IMR-90 (cell line): ENCODE results near the gene TRIM46.

ENCODE experiments used
- TF ChIP-seq, protein P1 (sequence below): conservative IDR thresholded peaks from 2 replicates; pipeline ENCODE4 v1.5.1; 2012; ENCODE audit warnings: mild to moderate bottlenecking, low read depth, low read length, improper control_type of control experiment
- TF ChIP-seq, protein P2 (sequence below): fragments of 150-350 bp; IDR thresholded peaks from 2 replicates; pipeline ENCODE4 v1.6.1; 2017; ENCODE audit warnings: mild to moderate bottlenecking, antibody characterized with exemption, low read length, low read depth

DNA sequence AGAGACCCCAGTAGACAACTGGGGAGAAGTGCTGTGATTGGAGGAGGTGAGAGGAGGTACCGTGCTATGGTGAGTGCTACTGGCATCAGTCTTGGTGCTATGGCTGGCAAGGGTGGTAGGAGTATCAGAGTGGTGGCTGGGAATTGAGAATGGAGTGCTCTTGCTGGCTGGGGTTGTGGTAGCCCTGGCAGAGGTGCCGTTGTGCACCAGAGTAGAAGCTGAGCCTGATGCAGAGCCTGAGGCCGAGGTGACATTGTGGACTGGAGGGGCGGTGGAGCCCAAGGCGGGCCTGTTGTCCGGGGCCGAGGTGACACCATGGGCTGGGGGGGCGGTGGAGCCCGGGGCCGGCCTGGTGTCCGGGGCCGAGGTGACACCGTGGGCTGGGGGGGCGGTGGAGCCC lies 14.6 kb downstream of the TRIM46 start:
- TF ChIP-seq, protein P1, sequence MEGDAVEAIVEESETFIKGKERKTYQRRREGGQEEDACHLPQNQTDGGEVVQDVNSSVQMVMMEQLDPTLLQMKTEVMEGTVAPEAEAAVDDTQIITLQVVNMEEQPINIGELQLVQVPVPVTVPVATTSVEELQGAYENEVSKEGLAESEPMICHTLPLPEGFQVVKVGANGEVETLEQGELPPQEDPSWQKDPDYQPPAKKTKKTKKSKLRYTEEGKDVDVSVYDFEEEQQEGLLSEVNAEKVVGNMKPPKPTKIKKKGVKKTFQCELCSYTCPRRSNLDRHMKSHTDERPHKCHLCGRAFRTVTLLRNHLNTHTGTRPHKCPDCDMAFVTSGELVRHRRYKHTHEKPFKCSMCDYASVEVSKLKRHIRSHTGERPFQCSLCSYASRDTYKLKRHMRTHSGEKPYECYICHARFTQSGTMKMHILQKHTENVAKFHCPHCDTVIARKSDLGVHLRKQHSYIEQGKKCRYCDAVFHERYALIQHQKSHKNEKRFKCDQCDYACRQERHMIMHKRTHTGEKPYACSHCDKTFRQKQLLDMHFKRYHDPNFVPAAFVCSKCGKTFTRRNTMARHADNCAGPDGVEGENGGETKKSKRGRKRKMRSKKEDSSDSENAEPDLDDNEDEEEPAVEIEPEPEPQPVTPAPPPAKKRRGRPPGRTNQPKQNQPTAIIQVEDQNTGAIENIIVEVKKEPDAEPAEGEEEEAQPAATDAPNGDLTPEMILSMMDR, result no peak
- TF ChIP-seq, protein P2, sequence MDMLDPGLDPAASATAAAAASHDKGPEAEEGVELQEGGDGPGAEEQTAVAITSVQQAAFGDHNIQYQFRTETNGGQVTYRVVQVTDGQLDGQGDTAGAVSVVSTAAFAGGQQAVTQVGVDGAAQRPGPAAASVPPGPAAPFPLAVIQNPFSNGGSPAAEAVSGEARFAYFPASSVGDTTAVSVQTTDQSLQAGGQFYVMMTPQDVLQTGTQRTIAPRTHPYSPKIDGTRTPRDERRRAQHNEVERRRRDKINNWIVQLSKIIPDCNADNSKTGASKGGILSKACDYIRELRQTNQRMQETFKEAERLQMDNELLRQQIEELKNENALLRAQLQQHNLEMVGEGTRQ, result no peak
